ENCODE results near the gene PECR. TPM values are rescaled to one million over a fixed set of nuclear protein-coding genes. Genes with fewer than 3 reads are reported as not detected.
A peak's percentile ranks its signal among the peaks of the same experiment; 100 is the strongest.

The PECR gene
- total RNA-seq, 6 experiments from 2014 or later = 43.4 to 115 (median 80.3) TPM

- ATAC-seq = no peak
- no peak overlapping the region for H3K4me3 ChIP-seq
- peaks cover 9 to 53% (median 20%) of the 10 kb centered on the region in 4 donors for H3K36me3 ChIP-seq
- no peak overlapping the region for H3K27ac ChIP-seq
- TF ChIP-seq CTCF (IDR thresholded peaks at IDR 0.05) (no peak), POLR2A (IDR thresholded peaks at IDR 0.05) (no peak)
- intact Hi-C loops (cut with DNase I) = loop anchor here in 1 of 2 donors (10.0 kb wide), 1 partner anchor 288 kb away; no protein-coding TSS in a partner anchor
- no peaks in the 10 kb centered on the region for H3K27me3 ChIP-seq
- no peak for DNase-seq
- H3K4me1 ChIP-seq = peaks cover 0 to 32% (median 8%) of the 10 kb centered on the region in 4 donors
- WGBS (ENCODE audit: insufficient coverage, low coverage, low lambda C conversion rate, missing lambda C conversion rate) = no CpG with 5 or more reads among the region's 1 CpG
- no peaks in the 10 kb centered on the region for H3K9me3 ChIP-seq
Measured at GRCh38 chr2:216116418-216116817, 34.8 kb upstream of the PECR start.

GRCh38 chr2:216114714-216115531, 33.3 kb upstream of the PECR start:
- H3K27ac ChIP-seq = peak overlapping the region; percentile 79 to 88 (median 84)
- DNase-seq (peak; percentile 97 to 99 (median 98)), ATAC-seq (peak; percentile 92 to 94 (median 92))
- H3K27me3 ChIP-seq = no peaks in the 10 kb centered on the region
- peaks cover 8 to 41% (median 10%) of the 10 kb centered on the region in 4 donors for H3K36me3 ChIP-seq
- intact Hi-C loops (cut with DNase I) = loop anchor here in 1 of 2 donors (10.0 kb wide), 1 partner anchor 290 kb away; no protein-coding TSS in a partner anchor
- no peaks in the 10 kb centered on the region for H3K9me3 ChIP-seq
- TF ChIP-seq CTCF (IDR thresholded peaks at IDR 0.05) (peak; percentile 87 to 92 (median 88)), POLR2A (IDR thresholded peaks at IDR 0.05) (peak; percentile 28)
- H3K4me3 ChIP-seq = peak overlapping the region; percentile 38 to 50 (median 46)
- WGBS (ENCODE audit: insufficient coverage, low coverage, low lambda C conversion rate, missing lambda C conversion rate) = 6% methylated on average over 29 of the region's 29 CpGs
- peaks cover 0 to 40% (median 13%) of the 10 kb centered on the region in 4 donors for H3K4me1 ChIP-seq

GRCh38 chr2:216114382-216114713, 32.7 kb upstream of the PECR start:
- H3K27me3 ChIP-seq = no peaks in the 10 kb centered on the region
- ATAC-seq (peak in 1 of 4 donors; percentile 1), DNase-seq (peak in 1 of 3 donors; percentile 31)
- TF ChIP-seq POLR2A (IDR thresholded peaks at IDR 0.05) = no peak
- TF ChIP-seq CTCF (IDR thresholded peaks at IDR 0.05) = no peak
- H3K4me1 ChIP-seq = peaks cover 0 to 40% (median 13%) of the 10 kb centered on the region in 4 donors
- intact Hi-C loops (cut with DNase I) = loop anchor here in 1 of 2 donors (10.0 kb wide), 1 partner anchor 290 kb away; no protein-coding TSS in a partner anchor
- no peak overlapping the region for H3K27ac ChIP-seq
- no peaks in the 10 kb centered on the region for H3K9me3 ChIP-seq
- 36% methylated on average over 4 of the region's 4 CpGs for WGBS (ENCODE audit: insufficient coverage, low coverage, low lambda C conversion rate, missing lambda C conversion rate)
- H3K36me3 ChIP-seq = peaks cover 2 to 35% (median 8%) of the 10 kb centered on the region in 4 donors
- H3K4me3 ChIP-seq = no peak overlapping the region

GRCh38 chr2:216113572-216113971, 32.0 kb upstream of the PECR start:
- no peak for TF ChIP-seq CTCF (IDR thresholded peaks at IDR 0.05)
- no peak for TF ChIP-seq POLR2A (IDR thresholded peaks at IDR 0.05)
- intact Hi-C loops (cut with DNase I) = loop anchor here in 1 of 2 donors (10.0 kb wide), 1 partner anchor 291 kb away; no protein-coding TSS in a partner anchor
- Histone ChIP-seq H3K27me3 (no peaks in the 10 kb centered on the region), H3K9me3 (no peaks in the 10 kb centered on the region), H3K36me3 (peaks cover 0 to 31% (median 7%) of the 10 kb centered on the region in 4 donors), H3K4me3 (no peak overlapping the region), H3K27ac (no peak overlapping the region), H3K4me1 (peaks cover 0 to 35% (median 11%) of the 10 kb centered on the region in 4 donors)
- DNase-seq (no peak), ATAC-seq (no peak)
- WGBS (ENCODE audit: insufficient coverage, low coverage, low lambda C conversion rate, missing lambda C conversion rate) = 60% methylated on average over 2 of the region's 3 CpGs

All from right lobe of liver (tissue), 6 donors.